Progenitor cell of endocrine pancreas (in vitro differentiated cells): ENCODE measurements around the gene SPOCK3. TPM values are rescaled to one million over a fixed set of nuclear protein-coding genes. Genes with fewer than 3 reads are reported as not detected.

Experiments used
- DNase-seq: peaks from one replicate; pipeline ENCODE4 v3.0.0; 2021; ENCODE audit warnings: low spot score; ENCODE audit not compliant: unreplicated experiment
- H3K27ac Mint-ChIP-seq: 2 replicates; pipeline ENCODE4 v1.8.0; 2021; ENCODE audit warnings: mild to moderate bottlenecking, moderate library complexity, mixed read lengths
- H3K27me3 Mint-ChIP-seq: 2 replicates; pipeline ENCODE4 v1.8.0; 2021; ENCODE audit warnings: mixed read lengths
- H3K36me3 Mint-ChIP-seq: 2 replicates; pipeline ENCODE4 v1.8.0; 2022; ENCODE audit warnings: mixed read lengths; ENCODE audit not compliant: insufficient read depth
- H3K4me1 Mint-ChIP-seq: 2 replicates; pipeline ENCODE4 v1.8.0; 2021; ENCODE audit warnings: low read depth, mixed read lengths
- H3K4me3 Mint-ChIP-seq: 2 replicates; pipeline ENCODE4 v1.8.0; 2021; ENCODE audit warnings: low read depth, mild to moderate bottlenecking, moderate library complexity, mixed read lengths
- H3K9me3 Mint-ChIP-seq: 2 replicates; pipeline ENCODE4 v1.8.0; 2021; ENCODE audit warnings: low read depth, mixed read lengths
- total RNA-seq: library from RNA; stranded (reverse); gene quantifications from 2 replicates; pipeline ENCODE4 v1.2.1, GENCODE V29; 2021
- TF ChIP-seq, protein P1 (sequence below): fragments of 200-600 bp; sonication (generic); IDR thresholded peaks from one replicate; pipeline ENCODE4 v1.5.0; 2021; ENCODE audit warnings: antibody characterized with exemption, mild to moderate bottlenecking; ENCODE audit not compliant: unreplicated experiment

Gene SPOCK3
- total RNA-seq, 1 donor from 2014 or later: 1.3 TPM

GRCh38 chr4:167034983-167035382 is 199.3 kb downstream of the SPOCK3 start:
- no peak overlapping the region for H3K4me3 Mint-ChIP-seq
- H3K36me3 Mint-ChIP-seq: no peaks in the 10 kb centered on the region
- H3K4me1 Mint-ChIP-seq: no peaks in the 10 kb centered on the region
- no peak overlapping the region for H3K27ac Mint-ChIP-seq
- H3K9me3 Mint-ChIP-seq: no peaks in the 10 kb centered on the region
- TF ChIP-seq, protein P1, sequence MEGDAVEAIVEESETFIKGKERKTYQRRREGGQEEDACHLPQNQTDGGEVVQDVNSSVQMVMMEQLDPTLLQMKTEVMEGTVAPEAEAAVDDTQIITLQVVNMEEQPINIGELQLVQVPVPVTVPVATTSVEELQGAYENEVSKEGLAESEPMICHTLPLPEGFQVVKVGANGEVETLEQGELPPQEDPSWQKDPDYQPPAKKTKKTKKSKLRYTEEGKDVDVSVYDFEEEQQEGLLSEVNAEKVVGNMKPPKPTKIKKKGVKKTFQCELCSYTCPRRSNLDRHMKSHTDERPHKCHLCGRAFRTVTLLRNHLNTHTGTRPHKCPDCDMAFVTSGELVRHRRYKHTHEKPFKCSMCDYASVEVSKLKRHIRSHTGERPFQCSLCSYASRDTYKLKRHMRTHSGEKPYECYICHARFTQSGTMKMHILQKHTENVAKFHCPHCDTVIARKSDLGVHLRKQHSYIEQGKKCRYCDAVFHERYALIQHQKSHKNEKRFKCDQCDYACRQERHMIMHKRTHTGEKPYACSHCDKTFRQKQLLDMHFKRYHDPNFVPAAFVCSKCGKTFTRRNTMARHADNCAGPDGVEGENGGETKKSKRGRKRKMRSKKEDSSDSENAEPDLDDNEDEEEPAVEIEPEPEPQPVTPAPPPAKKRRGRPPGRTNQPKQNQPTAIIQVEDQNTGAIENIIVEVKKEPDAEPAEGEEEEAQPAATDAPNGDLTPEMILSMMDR: no peak
- no peak for DNase-seq
- H3K27me3 Mint-ChIP-seq: no peaks in the 10 kb centered on the region

GRCh38 chr4:167032871-167033270 is 201.4 kb downstream of the SPOCK3 start:
- DNase-seq: no peak
- no peaks in the 10 kb centered on the region for H3K36me3 Mint-ChIP-seq
- TF ChIP-seq, protein P1: no peak
- H3K4me1 Mint-ChIP-seq: no peaks in the 10 kb centered on the region
- H3K9me3 Mint-ChIP-seq: no peaks in the 10 kb centered on the region
- H3K27ac Mint-ChIP-seq: no peak overlapping the region
- no peak overlapping the region for H3K4me3 Mint-ChIP-seq
- no peaks in the 10 kb centered on the region for H3K27me3 Mint-ChIP-seq

DNA sequence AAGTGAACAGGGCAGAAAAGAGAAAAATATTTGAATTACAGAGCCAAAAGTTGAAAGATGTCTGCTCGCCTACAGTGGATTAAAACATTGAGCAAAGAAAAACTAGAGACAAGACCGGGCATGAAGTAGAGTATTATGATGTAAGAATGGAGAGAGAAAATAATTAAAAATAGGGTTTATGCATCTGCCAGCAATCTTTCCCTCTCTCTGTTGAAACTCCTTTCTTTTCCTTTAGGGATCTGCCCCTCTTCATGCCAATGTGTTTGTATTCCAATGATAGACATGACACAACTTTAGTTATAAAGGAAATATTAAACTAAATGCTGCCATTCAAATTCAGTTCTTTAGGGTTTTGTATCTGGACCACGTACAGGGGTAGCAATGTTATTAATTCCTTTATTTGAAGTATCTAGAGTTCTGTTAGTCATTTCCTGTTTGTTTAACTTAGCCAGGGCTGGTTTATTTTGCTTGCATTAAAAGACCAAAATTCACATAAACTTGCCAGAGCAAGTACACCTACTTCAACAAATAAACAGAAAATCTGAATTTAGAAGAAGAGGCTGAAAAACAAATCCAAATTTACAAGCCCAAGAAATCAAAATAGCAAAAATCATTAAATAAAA is 202.6 kb downstream of the SPOCK3 start:
- Mint-ChIP-seq H3K4me1 (no peaks in the 10 kb centered on the region), H3K27ac (no peak overlapping the region)

DNA sequence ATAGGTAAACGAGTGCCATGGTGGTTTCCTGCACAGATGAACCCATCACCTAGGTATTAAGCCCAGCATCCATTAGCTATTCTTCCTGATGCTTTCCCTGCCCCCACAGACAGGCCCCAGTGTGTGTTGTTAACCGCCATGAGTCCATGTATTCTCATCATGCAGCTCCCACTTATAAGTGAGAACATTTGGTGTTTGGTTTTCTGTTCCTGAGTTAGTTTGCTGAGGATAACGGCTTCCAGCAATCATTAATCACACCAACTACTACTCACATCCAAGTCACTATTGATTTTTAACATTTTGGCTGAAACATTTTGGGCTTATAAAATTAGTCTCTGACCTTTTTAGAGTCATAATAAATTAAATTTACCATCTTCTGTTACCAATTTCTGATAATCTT is 205.3 kb downstream of the SPOCK3 start:
- no peaks in the 10 kb centered on the region for H3K9me3 Mint-ChIP-seq
- no peaks in the 10 kb centered on the region for H3K36me3 Mint-ChIP-seq
- no peaks in the 10 kb centered on the region for H3K27me3 Mint-ChIP-seq
- no peak overlapping the region for H3K27ac Mint-ChIP-seq
- no peak overlapping the region for H3K4me3 Mint-ChIP-seq
- TF ChIP-seq, protein P1: no peak
- DNase-seq: no peak
- H3K4me1 Mint-ChIP-seq: no peaks in the 10 kb centered on the region

More for the DNA sequence above, 202.6 kb downstream of the SPOCK3 start:
- no peak overlapping the region for H3K4me3 Mint-ChIP-seq
- H3K9me3 Mint-ChIP-seq: no peaks in the 10 kb centered on the region
- no peaks in the 10 kb centered on the region for H3K27me3 Mint-ChIP-seq
- DNase-seq: no peak
- H3K36me3 Mint-ChIP-seq: no peaks in the 10 kb centered on the region
- TF ChIP-seq, protein P1: no peak

GRCh38 chr4:167025670-167026069 is 208.6 kb downstream of the SPOCK3 start:
- no peak for DNase-seq
- H3K27ac Mint-ChIP-seq: no peak overlapping the region
- H3K27me3 Mint-ChIP-seq: no peaks in the 10 kb centered on the region
- no peaks in the 10 kb centered on the region for H3K4me1 Mint-ChIP-seq
- no peak overlapping the region for H3K4me3 Mint-ChIP-seq
- H3K36me3 Mint-ChIP-seq: no peaks in the 10 kb centered on the region
- TF ChIP-seq, protein P1: no peak
- no peaks in the 10 kb centered on the region for H3K9me3 Mint-ChIP-seq
